Sigmoid colon (tissue), 7 donors: Measurements from ENCODE around the gene RHOXF2. TPM values are rescaled to one million over a fixed set of nuclear protein-coding genes. Genes with fewer than 3 reads are reported as not detected.
"Not testable (repeated sequence)": the region's sequence is repeated elsewhere in the genome, so short reads cannot be mapped to it uniquely, and the experiment has no call there.

Experiments
- DNase-seq: peaks from one replicate; pipeline ENCODE4 v3.0.0-alpha.2; 2019
- H3K27ac ChIP-seq, 4 donors: fragments of 200-600 bp; sonication (generic); one replicate each; pipeline ENCODE4 v1.5.1; 2016 to 2019; ENCODE audit warnings: mild to moderate bottlenecking in 1 of 4
- H3K27me3 ChIP-seq, 3 donors: fragments of 200-600 bp; sonication (generic); one replicate each; pipeline ENCODE4 v1.5.1; 2019; ENCODE audit warnings: mild to moderate bottlenecking in 1 of 3
- H3K36me3 ChIP-seq, 4 donors: fragments of 200-600 bp; sonication (generic); one replicate each; pipeline ENCODE4 v1.5.1; 2016 to 2019
- H3K4me1 ChIP-seq, 4 donors: fragments of 200-600 bp; sonication (generic); one replicate each; pipeline ENCODE4 v1.5.1; 2017 to 2019
- H3K4me3 ChIP-seq, 4 donors: fragments of 200-600 bp; sonication (generic); one replicate each; pipeline ENCODE4 v1.5.1; 2017 to 2019; ENCODE audit warnings: mild to moderate bottlenecking in 2 of 4, moderate library complexity in 1 of 4
- H3K9me3 ChIP-seq, 4 donors: fragments of 200-600 bp in 3 of 4; sonication (generic) in 3 of 4; one replicate each; pipeline versions ENCODE4 v1.5.1 to v1.6.1; 2013 to 2019
- EP300 ChIP-seq, 4 donors: sonication (generic); formaldehyde crosslinking; IDR thresholded peaks; one replicate each; pipeline ENCODE4 v1.6.1; 2017; ENCODE audit warnings: antibody characterized with exemption in 4 of 4
- POLR2A ChIP-seq, 2 donors: fragments of 450-650 bp; IDR thresholded peaks; one replicate each; pipeline ENCODE4 v1.6.1; 2016; ENCODE audit warnings: antibody characterized with exemption in 2 of 2, mild to moderate bottlenecking in 2 of 2, moderate library complexity in 2 of 2
- POLR2AphosphoS5 ChIP-seq, 4 donors: sonication (generic); formaldehyde crosslinking; IDR thresholded peaks; one replicate each; pipeline ENCODE4 v1.6.1; 2017; ENCODE audit warnings: antibody characterized with exemption in 4 of 4
- WGBS, 2 donors: extraction: QIAGEN DNeasy Blood & Tissue Kit; methylation state at CpG; one replicate each; pipeline ENCODE4 v1.1.7; 2013; 5-methylcytosine and 5-hydroxymethylcytosine counted together
- intact Hi-C: fragments of 100-400 bp; cut with DNase I; formaldehyde crosslinking; loops from one replicate; pipeline ENCODE4 v1.15.1; 2023
- polyA plus RNA-seq, 3 donors: library from polyadenylated mRNA; stranded (reverse); fragments of 200-250 nt; gene quantifications; one replicate each; pipeline ENCODE4 v1.2.3, GENCODE V29; 2013
- total RNA-seq, 4 donors: library from RNA; depleted of rRNA; stranded (reverse); fragments of >200 nt; gene quantifications; one replicate each; pipeline ENCODE4 v1.1.0, GENCODE V29; 2016
- TF ChIP-seq, protein P1 (sequence below), 4 experiments: fragments of 450-650 bp in 3 of 4; fragments of 200-600 bp in 1 of 4; IDR thresholded peaks; one replicate each; pipeline ENCODE4 v1.5.1; 2016 to 2019; ENCODE audit warnings: antibody characterized with exemption in 4 of 4, mild to moderate bottlenecking in 3 of 4, moderate library complexity in 2 of 4
- donor health status: healthy with polysubstance abuse.
- donor health status: Bipolar disorder and iron deficiency.
- donor health status: healthy.

RHOXF2 gene
- total and polyA plus RNA-seq, 7 donors, result not detected

DNA sequence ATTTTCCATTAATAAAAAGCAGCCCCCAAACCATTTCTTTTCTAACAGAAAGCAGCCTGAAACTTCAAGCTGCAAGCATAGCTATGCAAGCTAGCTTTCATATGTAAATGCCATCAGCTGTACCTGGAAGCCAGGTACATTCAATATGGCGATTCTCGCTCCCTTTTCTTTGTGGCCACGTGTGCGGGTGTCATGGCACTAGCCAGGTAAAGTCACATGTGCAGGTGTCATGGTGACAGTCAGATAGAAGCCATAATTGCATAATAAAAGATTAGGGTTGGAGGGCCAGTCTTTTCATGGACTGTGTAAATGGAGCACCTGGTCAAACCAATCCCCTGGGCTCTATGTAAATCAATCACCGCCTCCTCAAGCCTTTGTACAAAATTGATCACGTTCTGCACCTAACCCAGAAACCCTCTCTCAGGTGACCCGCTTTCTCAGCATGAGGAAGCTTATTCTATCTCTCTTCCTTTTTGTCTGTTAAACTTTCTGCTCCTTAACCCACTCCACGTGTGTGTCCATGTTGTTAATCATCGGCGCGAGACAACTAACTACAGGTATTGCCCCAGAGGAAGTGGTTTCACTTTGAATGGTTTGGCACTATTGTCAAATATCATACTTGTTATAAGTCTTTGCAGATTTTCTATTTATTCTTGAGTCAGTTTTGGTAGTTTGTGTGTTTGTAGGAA lies 18.0 kb upstream of the RHOXF2 start:
- no peaks in the 10 kb centered on the region for H3K9me3 ChIP-seq
- no peaks in the 10 kb centered on the region for H3K27me3 ChIP-seq
- H3K36me3 ChIP-seq, result no peaks in the 10 kb centered on the region
- H3K4me1 ChIP-seq, result no peaks in the 10 kb centered on the region
- intact Hi-C loops, result no loop called here
- no peak overlapping the region for H3K4me3 ChIP-seq
- TF ChIP-seq POLR2AphosphoS5 (IDR thresholded peaks at IDR 0.05) (no peak), EP300 (IDR thresholded peaks at IDR 0.05) (no peak), POLR2A (IDR thresholded peaks at IDR 0.05) (no peak)
- TF ChIP-seq, protein P1, sequence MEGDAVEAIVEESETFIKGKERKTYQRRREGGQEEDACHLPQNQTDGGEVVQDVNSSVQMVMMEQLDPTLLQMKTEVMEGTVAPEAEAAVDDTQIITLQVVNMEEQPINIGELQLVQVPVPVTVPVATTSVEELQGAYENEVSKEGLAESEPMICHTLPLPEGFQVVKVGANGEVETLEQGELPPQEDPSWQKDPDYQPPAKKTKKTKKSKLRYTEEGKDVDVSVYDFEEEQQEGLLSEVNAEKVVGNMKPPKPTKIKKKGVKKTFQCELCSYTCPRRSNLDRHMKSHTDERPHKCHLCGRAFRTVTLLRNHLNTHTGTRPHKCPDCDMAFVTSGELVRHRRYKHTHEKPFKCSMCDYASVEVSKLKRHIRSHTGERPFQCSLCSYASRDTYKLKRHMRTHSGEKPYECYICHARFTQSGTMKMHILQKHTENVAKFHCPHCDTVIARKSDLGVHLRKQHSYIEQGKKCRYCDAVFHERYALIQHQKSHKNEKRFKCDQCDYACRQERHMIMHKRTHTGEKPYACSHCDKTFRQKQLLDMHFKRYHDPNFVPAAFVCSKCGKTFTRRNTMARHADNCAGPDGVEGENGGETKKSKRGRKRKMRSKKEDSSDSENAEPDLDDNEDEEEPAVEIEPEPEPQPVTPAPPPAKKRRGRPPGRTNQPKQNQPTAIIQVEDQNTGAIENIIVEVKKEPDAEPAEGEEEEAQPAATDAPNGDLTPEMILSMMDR (IDR thresholded peaks at IDR 0.05), result no peak
- no peak overlapping the region for H3K27ac ChIP-seq
- DNase-seq, result no peak
- WGBS, 2 donors, result 78 to 92% methylated on average over 11 of the region's 11 CpGs

DNA sequence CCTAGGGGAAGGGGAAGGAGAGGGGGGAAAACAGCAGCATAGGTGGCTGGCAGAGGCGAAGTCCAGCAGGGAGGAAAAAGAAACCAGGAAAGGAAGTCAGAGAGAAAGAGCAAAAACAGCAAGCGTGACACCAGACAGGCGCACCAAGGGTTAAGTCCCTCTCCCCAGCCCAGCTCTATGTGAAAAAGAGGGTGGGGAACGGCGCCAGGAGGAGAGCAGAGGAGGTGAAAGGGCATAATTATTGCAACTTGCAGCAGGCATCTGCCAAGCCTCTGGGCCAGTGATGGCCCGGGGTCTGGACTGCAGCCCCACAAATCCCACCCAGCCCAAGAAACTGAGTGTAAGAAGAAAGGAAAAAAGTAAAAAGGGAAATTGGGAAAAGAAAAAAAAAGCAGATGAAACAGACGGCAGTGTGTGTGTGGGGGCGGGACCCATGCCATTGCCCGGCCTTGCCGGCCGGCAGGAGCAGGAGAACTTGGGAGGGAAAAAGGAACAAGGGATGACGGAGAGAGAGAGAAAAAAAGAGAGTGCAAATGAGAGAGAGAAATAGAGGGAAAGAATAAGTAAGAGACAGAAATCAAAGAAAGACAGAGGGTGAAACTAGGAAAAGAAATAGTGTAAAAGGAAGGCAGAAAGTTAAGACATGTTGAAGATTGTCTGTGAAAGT lies 14.1 kb upstream of the RHOXF2 start:
- H3K27ac ChIP-seq, result no peak overlapping the region
- intact Hi-C loops, result no loop called here
- H3K36me3 ChIP-seq, result no peaks in the 10 kb centered on the region
- H3K9me3 ChIP-seq, result no peaks in the 10 kb centered on the region
- 54 to 57% methylated on average over 12 of the region's 12 CpGs for WGBS, 2 donors
- no peak for DNase-seq
- H3K27me3 ChIP-seq, result no peaks in the 10 kb centered on the region
- TF ChIP-seq, protein P1 (IDR thresholded peaks at IDR 0.05), result no peak
- TF ChIP-seq POLR2AphosphoS5 (IDR thresholded peaks at IDR 0.05), result no peak
- no peak for TF ChIP-seq EP300 (IDR thresholded peaks at IDR 0.05)
- TF ChIP-seq POLR2A (IDR thresholded peaks at IDR 0.05), result no peak
- peaks cover 0 to 13% (median 0%) of the 10 kb centered on the region in 4 donors for H3K4me1 ChIP-seq
- H3K4me3 ChIP-seq, result peak overlapping the region in 2 of 4 donors; percentile 13 to 23

DNA sequence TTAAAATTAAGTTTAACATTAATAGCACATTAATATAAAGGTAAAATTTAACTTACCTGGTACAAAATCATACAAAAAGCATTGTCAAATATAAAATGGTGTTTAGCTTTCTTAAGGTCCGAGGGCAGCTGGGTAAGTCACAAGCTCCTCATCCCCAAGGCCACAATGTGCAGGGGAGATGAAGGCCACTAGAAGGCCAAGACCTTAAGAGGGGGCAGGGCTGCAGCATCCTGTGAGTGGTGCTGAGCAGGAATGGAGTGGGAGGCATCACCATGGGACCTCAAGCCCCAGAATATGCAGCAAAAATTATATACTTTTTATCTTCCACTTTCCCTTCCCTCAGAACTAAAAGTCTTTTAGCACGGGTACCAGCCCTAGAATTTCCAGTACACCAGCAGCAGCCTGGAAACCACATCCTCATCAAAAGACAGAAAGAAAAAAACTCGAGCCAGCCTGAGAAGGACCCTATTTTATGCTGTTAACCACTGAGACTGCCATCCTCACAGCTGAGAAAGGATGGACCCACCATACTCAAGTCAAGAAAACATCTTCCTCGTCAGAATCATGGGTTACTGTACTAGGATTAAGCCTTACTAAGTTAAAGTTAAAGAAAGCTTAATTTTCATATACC lies 13.0 kb upstream of the RHOXF2 start:
- intact Hi-C loops, result no loop called here
- Histone ChIP-seq H3K36me3 (no peaks in the 10 kb centered on the region), H3K27me3 (no peaks in the 10 kb centered on the region), H3K4me1 (peaks cover 0 to 13% (median 0%) of the 10 kb centered on the region in 4 donors), H3K27ac (no peak overlapping the region), H3K4me3 (no peak overlapping the region), H3K9me3 (no peaks in the 10 kb centered on the region)
- WGBS, 2 donors, result 66 to 76% methylated on average over 4 of the region's 4 CpGs
- TF ChIP-seq, protein P1 (IDR thresholded peaks at IDR 0.05), result no peak
- TF ChIP-seq POLR2AphosphoS5 (IDR thresholded peaks at IDR 0.05) (no peak), POLR2A (IDR thresholded peaks at IDR 0.05) (no peak), EP300 (IDR thresholded peaks at IDR 0.05) (no peak)
- DNase-seq, result no peak

- H3K27ac ChIP-seq, H3K9me3 ChIP-seq, DNase-seq, H3K27me3 ChIP-seq, H3K4me3 ChIP-seq, H3K36me3 ChIP-seq, intact Hi-C loops: not testable (repeated sequence)
- 93 to 97% methylated on average over 1 of the region's 1 CpG for WGBS, 2 donors
- H3K4me1 ChIP-seq, result peaks cover 0 to 13% (median 0%) of the 10 kb centered on the region in 4 donors
Measured at GRCh38 chrX:120146323-120146722, 12.1 kb upstream of the RHOXF2 start.

- intact Hi-C loops, result no loop called here
Measured at GRCh38 chrX:120147537-120147936, 10.9 kb upstream of the RHOXF2 start.

GRCh38 chrX:120150109-120150744 lies 8.2 kb upstream of the RHOXF2 start:
- H3K9me3 ChIP-seq, H3K27me3 ChIP-seq, H3K27ac ChIP-seq, H3K4me3 ChIP-seq, H3K36me3 ChIP-seq, intact Hi-C loops, DNase-seq: not testable (repeated sequence)
- H3K4me1 ChIP-seq, result peaks cover 0 to 13% (median 0%) of the 10 kb centered on the region in 4 donors
- WGBS, 2 donors, result no CpG with 5 or more reads among the region's 12 CpGs

More at GRCh38 chrX:120147537-120147936, 10.9 kb upstream of the RHOXF2 start:
- no peak for TF ChIP-seq EP300 (IDR thresholded peaks at IDR 0.05)
- TF ChIP-seq POLR2A (IDR thresholded peaks at IDR 0.05), result no peak
- TF ChIP-seq, protein P1 (IDR thresholded peaks at IDR 0.05), result no peak
- no peak for TF ChIP-seq POLR2AphosphoS5 (IDR thresholded peaks at IDR 0.05)
- 94 to 97% methylated on average over 8 of the region's 8 CpGs for WGBS, 2 donors
- Histone ChIP-seq H3K36me3 (no peaks in the 10 kb centered on the region), H3K4me1 (peaks cover 0 to 13% (median 0%) of the 10 kb centered on the region in 4 donors), H3K9me3 (no peaks in the 10 kb centered on the region), H3K27ac (peak overlapping the region in 3 of 4 donors; percentile 60 to 65 (median 65)), H3K4me3 (no peak overlapping the region), H3K27me3 (no peaks in the 10 kb centered on the region)
- no peak for DNase-seq

GRCh38 chrX:120159086-120159485 lies 673 bp downstream of the RHOXF2 start:
- H3K9me3 ChIP-seq, H3K4me3 ChIP-seq, H3K27me3 ChIP-seq, H3K36me3 ChIP-seq, DNase-seq, H3K4me1 ChIP-seq, H3K27ac ChIP-seq, intact Hi-C loops: not testable (repeated sequence)
- WGBS, 2 donors, result 97 to 98% methylated on average over 25 to 30 of the region's 33 CpGs
